ENCODE results near the gene SLC26A6. TPM values are rescaled to one million over a fixed set of nuclear protein-coding genes. Genes with fewer than 3 reads are reported as not detected.

The SLC26A6 gene
- total and polyA plus RNA-seq, 2 donors, result 8.0 to 12.9 TPM

Small RNA genes lying within 50 kb of the gene (small RNA-seq; reads per million reads assigned to genes)
- gene AC141002.1, result not detected

Other genes with a start within 250 kb of the SLC26A6 start
- gene PLXNB1, start 205.4 kb downstream of the SLC26A6 start, total RNA-seq, result 22.7 TPM
- 65.7 TPM for gene PLXNB1, start 205.4 kb downstream of the SLC26A6 start, polyA plus RNA-seq
- 6.0 TPM for gene CCDC51, start 195.3 kb downstream of the SLC26A6 start, total RNA-seq
- 17.6 TPM for gene CCDC51, start 195.3 kb downstream of the SLC26A6 start, polyA plus RNA-seq
- 127 TPM for gene TMA7, start 195.2 kb downstream of the SLC26A6 start, total RNA-seq
- 262 TPM for gene TMA7, start 195.2 kb downstream of the SLC26A6 start, polyA plus RNA-seq
- 4.7 TPM for gene ATRIP, start 188.7 kb downstream of the SLC26A6 start, total RNA-seq
- gene ATRIP, start 188.7 kb downstream of the SLC26A6 start, polyA plus RNA-seq, result 6.6 TPM
- gene SHISA5, start 131.3 kb downstream of the SLC26A6 start, total RNA-seq, result 62.5 TPM
- gene SHISA5, start 131.3 kb downstream of the SLC26A6 start, polyA plus RNA-seq, result 209 TPM
- gene PFKFB4, start 78.7 kb downstream of the SLC26A6 start, total RNA-seq, result 4.7 TPM
- gene PFKFB4, start 78.7 kb downstream of the SLC26A6 start, polyA plus RNA-seq, result 2.4 TPM
- 0.69 TPM for gene UCN2, start 71.7 kb downstream of the SLC26A6 start, total RNA-seq
- gene UCN2, start 71.7 kb downstream of the SLC26A6 start, polyA plus RNA-seq, result 0.81 TPM
- gene COL7A1, start 40.1 kb downstream of the SLC26A6 start, total RNA-seq, result 20.0 TPM
- 19.7 TPM for gene COL7A1, start 40.1 kb downstream of the SLC26A6 start, polyA plus RNA-seq
- 82.4 TPM for gene UQCRC1, start 25.8 kb downstream of the SLC26A6 start, total RNA-seq
- 282 TPM for gene UQCRC1, start 25.8 kb downstream of the SLC26A6 start, polyA plus RNA-seq
- not detected for gene TMEM89, start 13.7 kb downstream of the SLC26A6 start, total RNA-seq
- gene TMEM89, start 13.7 kb downstream of the SLC26A6 start, polyA plus RNA-seq, result not detected
- 0.79 TPM for gene CELSR3, start 27.4 kb upstream of the SLC26A6 start, total RNA-seq
- gene CELSR3, start 27.4 kb upstream of the SLC26A6 start, polyA plus RNA-seq, result 0.48 TPM
- 8.6 TPM for gene NCKIPSD, start 50.5 kb upstream of the SLC26A6 start, total RNA-seq
- 18.1 TPM for gene NCKIPSD, start 50.5 kb upstream of the SLC26A6 start, polyA plus RNA-seq
- gene IP6K2, start 81.8 kb upstream of the SLC26A6 start, total RNA-seq, result 75.7 TPM
- 83.2 TPM for gene IP6K2, start 81.8 kb upstream of the SLC26A6 start, polyA plus RNA-seq
- gene PRKAR2A, start 212.4 kb upstream of the SLC26A6 start, total RNA-seq, result 20.5 TPM
- 23.0 TPM for gene PRKAR2A, start 212.4 kb upstream of the SLC26A6 start, polyA plus RNA-seq